Karpas-422 (cell line): ENCODE data around the gene MUC2. TPM values are rescaled to one million over a fixed set of nuclear protein-coding genes. Genes with fewer than 3 reads are reported as not detected.

ENCODE experiments used
- DNase-seq: peaks from one replicate; pipeline ENCODE4 v3.0.0-alpha.2; 2015
- H2AFZ ChIP-seq: fragments of 200-600 bp; sonication (generic); 2 replicates; pipeline ENCODE4 v1.6.1; 2014; ENCODE audit warnings: antibody characterized with exemption, low read length, mixed read lengths
- H3K27ac ChIP-seq: fragments of 200-600 bp; sonication (generic); 2 replicates; pipeline ENCODE4 v1.5.1; 2014; ENCODE audit warnings: mild to moderate bottlenecking, low read length, moderate library complexity
- H3K27me3 ChIP-seq: fragments of 200-600 bp; sonication (generic); 2 replicates; pipeline ENCODE4 v1.6.1; 2014; ENCODE audit warnings: low read length, mixed read lengths
- H3K36me3 ChIP-seq: fragments of 200-600 bp; sonication (generic); 2 replicates; pipeline ENCODE4 v1.6.1; 2014; ENCODE audit warnings: low read length, mixed read lengths; ENCODE audit not compliant: insufficient read depth
- H3K4me1 ChIP-seq: fragments of 200-600 bp; sonication (generic); 2 replicates; pipeline ENCODE4 v1.6.1; 2014; ENCODE audit warnings: mild to moderate bottlenecking, low read length, mixed read lengths
- H3K4me2 ChIP-seq: fragments of 200-600 bp; sonication (generic); 2 replicates; pipeline ENCODE4 v1.6.1; 2014; ENCODE audit warnings: low read length, low read depth, mild to moderate bottlenecking; ENCODE audit not compliant: poor library complexity, severe bottlenecking
- H3K4me3 ChIP-seq: fragments of 200-600 bp; sonication (generic); 2 replicates; pipeline ENCODE4 v1.5.1; 2014; ENCODE audit warnings: mild to moderate bottlenecking, antibody characterized with exemption, low read length, mixed read lengths
- H3K79me2 ChIP-seq: fragments of 200-600 bp; sonication (generic); 2 replicates; pipeline ENCODE4 v1.6.1; 2014; ENCODE audit warnings: mild to moderate bottlenecking, low read length, mixed read lengths
- H3K9ac ChIP-seq: fragments of 200-600 bp; sonication (generic); 2 replicates; pipeline ENCODE4 v1.6.0; 2014; ENCODE audit warnings: low read length
- H3K9me2 ChIP-seq: fragments of 200-600 bp; sonication (generic), shearing (Covaris generic); replicated peaks from 2 replicates; pipeline ENCODE4 v1.6.0; 2014; ENCODE audit warnings: mild to moderate bottlenecking, low read length, moderate library complexity; ENCODE audit not compliant: insufficient read depth
- H3K9me3 ChIP-seq: fragments of 300-700, 200-600 bp; sonication (generic); 2 replicates; pipeline ENCODE4 v1.6.1; 2014; ENCODE audit warnings: low read length, mixed read lengths
- H4K20me1 ChIP-seq: fragments of 200-600 bp; sonication (generic); 2 replicates; pipeline ENCODE4 v1.6.1; 2014; ENCODE audit warnings: mild to moderate bottlenecking, antibody characterized with exemption, low read length, low read depth; ENCODE audit not compliant: insufficient read depth
- total RNA-seq: library from RNA; depleted of rRNA; stranded (reverse); fragments of >200 nt; shearing (Covaris generic); gene quantifications from 2 replicates; pipeline ENCODE4 v1.2.3, GENCODE V29; 2014; ENCODE audit warnings: low replicate concordance

MUC2 gene
- total RNA-seq, 1 experiment from 2014 or later: not detected

- H3K36me3 ChIP-seq: no peaks in the 10 kb centered on the region
- no peaks in the 10 kb centered on the region for H3K79me2 ChIP-seq
- H4K20me1 ChIP-seq: peaks cover 6% of the 10 kb centered on the region; the same call in 1 of the 2 replicates
- no peak overlapping the region for H3K27ac ChIP-seq
- H3K9ac ChIP-seq: no peak overlapping the region
- no peaks in the 10 kb centered on the region for H3K4me1 ChIP-seq
- H3K27me3 ChIP-seq: no peaks in the 10 kb centered on the region
- no peaks in the 10 kb centered on the region for H3K9me3 ChIP-seq
- H3K4me3 ChIP-seq: no peak overlapping the region
- no peak overlapping the region for H3K4me2 ChIP-seq
- no peaks in the 10 kb centered on the region for H3K9me2 ChIP-seq
- no peak for DNase-seq
- no peak overlapping the region for H2AFZ ChIP-seq
These were observed 45.6 kb upstream of the MUC2 start for GRCh38 chr11:1029051-1029450.

GRCh38 chr11:1029654-1030053 lies 45.0 kb upstream of the MUC2 start:
- Histone ChIP-seq H3K36me3 (no peaks in the 10 kb centered on the region), H2AFZ (no peak overlapping the region), H3K4me2 (no peak overlapping the region), H3K79me2 (no peaks in the 10 kb centered on the region), H3K9ac (no peak overlapping the region), H3K27me3 (no peaks in the 10 kb centered on the region), H3K4me3 (no peak overlapping the region), H4K20me1 (peaks cover 6% of the 10 kb centered on the region; the same call in 1 of the 2 replicates), H3K9me3 (no peaks in the 10 kb centered on the region), H3K9me2 (no peaks in the 10 kb centered on the region), H3K4me1 (no peaks in the 10 kb centered on the region), H3K27ac (no peak overlapping the region)
- DNase-seq: peak; percentile 44

- H3K9me2 ChIP-seq: no peaks in the 10 kb centered on the region
These were observed 44.6 kb upstream of the MUC2 start for GRCh38 chr11:1030086-1030485.

GRCh38 chr11:1030556-1030955 lies 44.1 kb upstream of the MUC2 start:
- Histone ChIP-seq H3K79me2 (no peaks in the 10 kb centered on the region), H3K9ac (no peak overlapping the region), H4K20me1 (peaks cover 6% of the 10 kb centered on the region; the same call in 1 of the 2 replicates), H3K4me3 (no peak overlapping the region), H3K36me3 (no peaks in the 10 kb centered on the region), H3K27ac (no peak overlapping the region), H3K9me3 (no peaks in the 10 kb centered on the region), H3K27me3 (no peaks in the 10 kb centered on the region), H3K4me1 (no peaks in the 10 kb centered on the region), H3K9me2 (no peaks in the 10 kb centered on the region), H3K4me2 (no peak overlapping the region), H2AFZ (no peak overlapping the region)
- DNase-seq: no peak

More at GRCh38 chr11:1030086-1030485, 44.6 kb upstream of the MUC2 start:
- H3K79me2 ChIP-seq: no peaks in the 10 kb centered on the region
- H3K36me3 ChIP-seq: no peaks in the 10 kb centered on the region
- peaks cover 6% of the 10 kb centered on the region; the same call in 1 of the 2 replicates for H4K20me1 ChIP-seq
- no peak overlapping the region for H3K9ac ChIP-seq
- H3K27ac ChIP-seq: no peak overlapping the region
- DNase-seq: no peak
- no peaks in the 10 kb centered on the region for H3K4me1 ChIP-seq
- H3K27me3 ChIP-seq: no peaks in the 10 kb centered on the region
- H3K4me3 ChIP-seq: no peak overlapping the region
- H2AFZ ChIP-seq: no peak overlapping the region
- no peak overlapping the region for H3K4me2 ChIP-seq
- no peaks in the 10 kb centered on the region for H3K9me3 ChIP-seq

- no peaks in the 10 kb centered on the region for H3K79me2 ChIP-seq
- peaks cover 6% of the 10 kb centered on the region; the same call in 1 of the 2 replicates for H4K20me1 ChIP-seq
- H3K9me3 ChIP-seq: no peaks in the 10 kb centered on the region
- no peaks in the 10 kb centered on the region for H3K27me3 ChIP-seq
- no peak overlapping the region for H3K4me2 ChIP-seq
- no peaks in the 10 kb centered on the region for H3K36me3 ChIP-seq
- H3K4me1 ChIP-seq: no peaks in the 10 kb centered on the region
- H2AFZ ChIP-seq: no peak overlapping the region
- H3K9me2 ChIP-seq: no peaks in the 10 kb centered on the region
- H3K4me3 ChIP-seq: no peak overlapping the region
- H3K9ac ChIP-seq: no peak overlapping the region
- no peak for DNase-seq
- no peak overlapping the region for H3K27ac ChIP-seq
These were observed 43.4 kb upstream of the MUC2 start for GRCh38 chr11:1031121-1031899.

- Histone ChIP-seq H3K4me1 (no peaks in the 10 kb centered on the region), H2AFZ (no peak overlapping the region), H3K27me3 (no peaks in the 10 kb centered on the region), H3K4me2 (no peak overlapping the region), H3K36me3 (no peaks in the 10 kb centered on the region), H3K9me2 (no peaks in the 10 kb centered on the region), H3K9ac (no peak overlapping the region), H3K79me2 (no peaks in the 10 kb centered on the region), H4K20me1 (peaks cover 9% of the 10 kb centered on the region; the same call in 1 of the 2 replicates), H3K27ac (no peak overlapping the region), H3K9me3 (no peaks in the 10 kb centered on the region), H3K4me3 (no peak overlapping the region)
- no peak for DNase-seq
These were observed 42.3 kb upstream of the MUC2 start for GRCh38 chr11:1032310-1032891.

- DNase-seq: no peak
- Histone ChIP-seq H4K20me1 (peaks cover 6% of the 10 kb centered on the region; the same call in 1 of the 2 replicates), H3K9me2 (no peaks in the 10 kb centered on the region), H3K36me3 (no peaks in the 10 kb centered on the region), H2AFZ (no peak overlapping the region), H3K4me1 (no peaks in the 10 kb centered on the region), H3K9ac (no peak overlapping the region), H3K27me3 (no peaks in the 10 kb centered on the region), H3K79me2 (no peaks in the 10 kb centered on the region), H3K4me3 (no peak overlapping the region), H3K9me3 (no peaks in the 10 kb centered on the region), H3K4me2 (no peak overlapping the region), H3K27ac (no peak overlapping the region)
These were observed 41.5 kb upstream of the MUC2 start for GRCh38 chr11:1033016-1033798.

- Histone ChIP-seq H3K36me3 (no peaks in the 10 kb centered on the region), H3K4me2 (no peak overlapping the region), H3K4me3 (no peak overlapping the region), H3K4me1 (no peaks in the 10 kb centered on the region), H3K27me3 (no peaks in the 10 kb centered on the region), H3K9ac (no peak overlapping the region), H2AFZ (no peak overlapping the region), H3K9me3 (no peaks in the 10 kb centered on the region), H4K20me1 (peaks cover 6% of the 10 kb centered on the region; the same call in 1 of the 2 replicates), H3K79me2 (no peaks in the 10 kb centered on the region), H3K9me2 (no peaks in the 10 kb centered on the region), H3K27ac (no peak overlapping the region)
- no peak for DNase-seq
These were observed 40.7 kb upstream of the MUC2 start for GRCh38 chr11:1034001-1034400.
